Natural killer cell (primary cell): ENCODE data around the gene NEMP1. TPM values are rescaled to one million over a fixed set of nuclear protein-coding genes. Genes with fewer than 3 reads are reported as not detected.
"Not testable (repeated sequence)": the region's sequence is repeated elsewhere in the genome, so short reads cannot be mapped to it uniquely, and the experiment has no call there.

Source experiments
- ATAC-seq, 3 donors: fragments of 150-1000 bp in 2 of 3; fragments of 200-7000 bp in 1 of 3; cut with Tn5 transposase; 1 replicate in 1 of 3; 2 replicates in 2 of 3; pipeline ENCODE4 v1.10.0; 2021; ENCODE audit warnings: mild to moderate bottlenecking in 2 of 3, moderate library complexity in 2 of 3
- DNase-seq, 2 donors: peaks; one replicate each; pipeline versions ENCODE4 v3.0.0 to v3.0.0-alpha.2; 2013 to 2021; ENCODE audit warnings: mixed read lengths in 1 of 2
- H3K27ac ChIP-seq: one replicate; pipeline ENCODE4 v1.5.1; 2013; ENCODE audit warnings: mild to moderate bottlenecking, low read length
- H3K27me3 ChIP-seq: one replicate; pipeline ENCODE4 v1.6.1; 2013; ENCODE audit warnings: low read length; ENCODE audit not compliant: control insufficient read depth, insufficient read depth
- H3K36me3 ChIP-seq: one replicate; pipeline ENCODE4 v1.6.1; 2013; ENCODE audit warnings: low read length; ENCODE audit not compliant: control insufficient read depth, insufficient read depth
- H3K4me1 ChIP-seq: one replicate; pipeline ENCODE4 v1.6.1; 2013; ENCODE audit warnings: low read length; ENCODE audit not compliant: control insufficient read depth, insufficient read depth
- H3K4me3 ChIP-seq: one replicate; pipeline ENCODE4 v1.5.1; 2013; ENCODE audit warnings: low read length
- H3K9me3 ChIP-seq: one replicate; pipeline ENCODE4 v1.6.1; 2013; ENCODE audit warnings: low read length; ENCODE audit not compliant: control insufficient read depth, insufficient read depth
- H3K27ac Mint-ChIP-seq, 2 donors: one replicate each; pipeline ENCODE4 v1.8.0; 2022; ENCODE audit warnings: mild to moderate bottlenecking in 2 of 2, mixed read lengths in 2 of 2, moderate library complexity in 1 of 2
- H3K27me3 Mint-ChIP-seq, 2 donors: one replicate each; pipeline ENCODE4 v1.8.0; 2022; ENCODE audit warnings: low read depth in 2 of 2, mixed read lengths in 2 of 2
- H3K36me3 Mint-ChIP-seq: one replicate; pipeline ENCODE4 v1.8.0; 2022; ENCODE audit warnings: mixed read lengths
- H3K4me1 Mint-ChIP-seq, 2 donors: one replicate each; pipeline ENCODE4 v1.8.0; 2022; ENCODE audit warnings: mixed read lengths in 2 of 2
- H3K4me3 Mint-ChIP-seq: one replicate; pipeline ENCODE4 v1.8.0; 2022; ENCODE audit warnings: mild to moderate bottlenecking, moderate library complexity, mixed read lengths
- H3K9me3 Mint-ChIP-seq, 2 donors: one replicate each; pipeline ENCODE4 v1.8.0; 2022; ENCODE audit warnings: mixed read lengths in 2 of 2
- CTCF ChIP-seq: fragments of 200-600 bp; IDR thresholded peaks from one replicate; pipeline ENCODE4 v1.8.0; 2022; ENCODE audit warnings: antibody characterized with exemption
- WGBS: methylation state at CpG from one replicate; pipeline ENCODE4 v1.1.7; 2013; ENCODE audit warnings: missing lambda C conversion rate; ENCODE audit not compliant: insufficient coverage; 5-methylcytosine and 5-hydroxymethylcytosine counted together
- intact Hi-C: fragments of 100-400 bp; cut with micrococcal nuclease; formaldehyde crosslinking; loops from one replicate; pipeline ENCODE4 v1.14.2; 2022
- total RNA-seq, 4 donors: library from RNA; stranded (reverse); fragments of 120-200 nt in 1 of 4; gene quantifications; one replicate each; pipeline versions ENCODE4 v1.2.3 to v1.2.4, GENCODE V29; 2013 to 2022

NEMP1 gene
- total RNA-seq, 3 donors from 2014 or later (not counting 1 experiment from before 2014, with no cell fraction given) = 11.1 to 16.7 (median 12.1) TPM

- no peak overlapping the region for H3K27ac Mint-ChIP-seq
- Histone ChIP-seq H3K9me3 (no peaks in the 10 kb centered on the region), H3K27ac (no peak overlapping the region), H3K36me3 (no peaks in the 10 kb centered on the region), H3K4me3 (no peak overlapping the region), H3K27me3 (no peaks in the 10 kb centered on the region), H3K4me1 (no peaks in the 10 kb centered on the region)
- intact Hi-C loops = no loop called here
- H3K9me3 Mint-ChIP-seq = no peaks in the 10 kb centered on the region
- TF ChIP-seq CTCF = no peak
- ATAC-seq (no peak), DNase-seq (no peak)
- H3K4me1 Mint-ChIP-seq = no peaks in the 10 kb centered on the region
- no peaks in the 10 kb centered on the region for H3K36me3 Mint-ChIP-seq
- no peak overlapping the region for H3K4me3 Mint-ChIP-seq
- WGBS = 86% methylated on average over 1 of the region's 1 CpG
- peaks cover 14 to 17% of the 10 kb centered on the region in 2 donors for H3K27me3 Mint-ChIP-seq
Measured at GRCh38 chr12:57018906-57019305, 59.7 kb downstream of the NEMP1 start.

- ATAC-seq, DNase-seq, H3K27ac Mint-ChIP-seq, H3K36me3 Mint-ChIP-seq, H3K27me3 ChIP-seq, H3K4me3 Mint-ChIP-seq, H3K4me1 ChIP-seq, H3K27ac ChIP-seq, intact Hi-C loops, H3K36me3 ChIP-seq, H3K4me3 ChIP-seq, H3K4me1 Mint-ChIP-seq, H3K9me3 ChIP-seq, H3K9me3 Mint-ChIP-seq: not testable (repeated sequence)
- 93% methylated on average over 4 of the region's 5 CpGs for WGBS
- peaks cover 15 to 22% of the 10 kb centered on the region in 2 donors for H3K27me3 Mint-ChIP-seq
Measured at GRCh38 chr12:57018353-57018752, 60.2 kb downstream of the NEMP1 start.

GRCh38 chr12:57016348-57016747 is 62.2 kb downstream of the NEMP1 start, which contains the start of gene TAC3:
Gene TAC3, minus strand, starts transcription at chr12:57016529. Its CDS starts 732 bp downstream, at chr12:57015797.
- no peak for ATAC-seq
- Mint-ChIP-seq H3K4me1 (no peaks in the 10 kb centered on the region), H3K4me3 (no peak within 1 kb of the TSS), H3K9me3 (no peaks in the 10 kb centered on the region), H3K27ac (no peak within 1 kb of the TSS), H3K36me3 (no peaks in the 10 kb centered on the region), H3K27me3 (peaks cover 21 to 32% of the 10 kb centered on the region in 2 donors)
- Histone ChIP-seq H3K4me3 (no peak within 1 kb of the TSS), H3K9me3 (no peaks in the 10 kb centered on the region), H3K27me3 (no peaks in the 10 kb centered on the region), H3K36me3 (no peaks in the 10 kb centered on the region), H3K4me1 (no peaks in the 10 kb centered on the region), H3K27ac (no peak within 1 kb of the TSS)
- DNase-seq = no peak
- 84% methylated on average over 5 of the region's 6 CpGs for WGBS
- intact Hi-C loops = no loop called here
- no peak for TF ChIP-seq CTCF

DNA sequence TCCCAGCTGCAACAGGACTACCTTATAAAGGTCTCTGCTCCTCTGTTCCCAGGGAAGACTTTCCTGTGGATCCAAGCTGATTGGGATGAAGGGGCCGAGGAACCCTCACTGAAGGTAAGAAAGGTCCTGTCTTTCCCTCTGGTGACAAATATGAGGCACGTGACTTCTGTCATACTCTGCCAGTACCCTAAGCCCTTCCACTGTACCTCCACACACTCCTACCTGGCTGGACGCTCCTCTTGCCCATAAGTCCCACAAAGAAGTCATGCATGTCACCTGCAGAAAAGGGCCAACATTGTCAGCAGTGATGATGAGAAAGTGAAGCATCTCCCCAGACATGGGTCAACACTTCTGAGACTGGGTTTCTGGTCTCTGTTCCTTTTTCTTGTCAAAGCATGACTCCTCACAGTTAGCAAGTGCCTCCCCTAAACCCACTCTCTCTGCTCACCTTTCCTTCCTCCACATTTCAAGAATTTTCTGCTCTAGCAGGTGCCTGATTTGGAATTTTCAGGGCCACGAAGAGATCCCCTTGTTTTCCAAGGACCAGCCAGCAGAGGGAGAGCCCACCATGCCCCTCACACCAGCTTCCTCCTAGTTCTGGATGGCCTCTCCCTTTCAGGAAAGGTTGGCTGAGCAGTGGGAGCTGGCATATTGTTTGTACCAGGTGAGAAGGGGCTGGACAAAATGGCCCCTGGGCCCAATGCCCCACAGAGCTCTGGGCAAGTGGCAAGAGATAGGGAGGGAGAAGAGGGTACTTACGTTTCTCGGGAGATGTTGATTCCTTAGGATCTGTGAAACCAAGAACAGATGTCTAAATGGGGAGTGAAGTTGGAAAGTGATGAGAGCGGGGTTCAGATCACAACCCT is 65.8 kb downstream of the NEMP1 start:
- no peak for TF ChIP-seq CTCF
- intact Hi-C loops = no loop called here
- Mint-ChIP-seq H3K27me3 (peaks cover 21 to 32% of the 10 kb centered on the region in 2 donors), H3K4me3 (no peak overlapping the region), H3K4me1 (peaks cover 0 to 4% of the 10 kb centered on the region in 2 donors), H3K27ac (no peak overlapping the region), H3K9me3 (no peaks in the 10 kb centered on the region), H3K36me3 (no peaks in the 10 kb centered on the region)
- ATAC-seq = no peak
- WGBS = 80% methylated on average over 7 of the region's 7 CpGs
- no peaks in the 10 kb centered on the region for H3K9me3 ChIP-seq
- no peak overlapping the region for H3K27ac ChIP-seq
- no peaks in the 10 kb centered on the region for H3K27me3 ChIP-seq
- H3K36me3 ChIP-seq = no peaks in the 10 kb centered on the region
- no peak overlapping the region for H3K4me3 ChIP-seq
- H3K4me1 ChIP-seq = no peaks in the 10 kb centered on the region
- DNase-seq = no peak
